ENCODE measurements around the gene R3HDM1.
"Not testable (repeated sequence)": the region's sequence is repeated elsewhere in the genome, so short reads cannot be mapped to it uniquely, and the experiment has no call there.

R3HDM1 gene

DNA sequence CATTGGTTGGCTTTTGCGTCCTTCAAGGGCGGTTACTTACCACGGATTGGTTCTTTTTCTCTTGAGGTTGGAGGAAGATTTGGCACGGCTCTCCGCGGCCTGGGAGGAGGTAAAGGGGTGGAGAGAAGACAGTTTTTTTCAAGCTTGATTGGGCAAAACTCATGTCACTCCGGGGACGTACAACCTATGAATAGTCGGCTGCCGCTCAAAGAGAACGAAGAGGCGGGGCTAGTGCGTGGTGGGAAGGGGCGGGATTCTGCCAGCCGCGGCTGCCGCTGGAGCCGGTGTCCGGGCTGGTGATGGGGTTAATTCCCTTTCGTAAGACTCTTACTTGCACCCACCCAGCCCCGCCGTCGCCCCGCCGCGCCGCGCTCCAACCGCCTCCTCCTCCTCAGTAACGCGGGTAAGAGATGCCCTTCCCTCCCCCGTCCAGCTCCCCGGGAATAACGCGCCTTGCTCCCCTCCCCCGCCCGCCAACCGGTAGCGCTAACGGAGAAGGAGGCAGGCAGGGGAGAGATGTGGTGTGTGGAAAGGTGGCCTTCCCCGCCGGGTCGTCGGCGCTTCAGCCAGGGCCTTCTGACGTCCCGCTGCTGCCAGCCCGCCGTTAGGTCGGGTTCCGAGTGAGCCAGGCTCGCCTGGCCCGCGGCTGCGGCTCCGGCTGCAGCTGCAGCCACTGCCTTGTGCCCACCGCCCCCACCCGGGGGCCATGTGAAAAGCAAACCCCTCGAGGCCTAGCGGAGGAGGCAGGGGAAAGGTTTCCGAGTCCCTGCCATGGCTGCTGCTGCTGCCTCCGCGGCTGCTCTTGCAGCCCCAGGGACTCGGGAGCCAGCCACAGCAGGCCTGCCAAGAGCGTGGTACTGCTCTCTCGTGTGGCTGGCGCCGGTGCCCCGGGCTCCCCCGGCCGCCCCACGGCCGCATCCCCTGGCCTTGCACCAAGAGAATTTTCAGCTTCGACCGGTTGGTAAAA is at the start of gene R3HDM1:
Gene R3HDM1, plus strand, starts transcription at position 254 of the 967 bp plus-strand sequence. CDS start 73,362 bp downstream, outside the sequence.
- DNase-seq = peak; percentile 99

DNA sequence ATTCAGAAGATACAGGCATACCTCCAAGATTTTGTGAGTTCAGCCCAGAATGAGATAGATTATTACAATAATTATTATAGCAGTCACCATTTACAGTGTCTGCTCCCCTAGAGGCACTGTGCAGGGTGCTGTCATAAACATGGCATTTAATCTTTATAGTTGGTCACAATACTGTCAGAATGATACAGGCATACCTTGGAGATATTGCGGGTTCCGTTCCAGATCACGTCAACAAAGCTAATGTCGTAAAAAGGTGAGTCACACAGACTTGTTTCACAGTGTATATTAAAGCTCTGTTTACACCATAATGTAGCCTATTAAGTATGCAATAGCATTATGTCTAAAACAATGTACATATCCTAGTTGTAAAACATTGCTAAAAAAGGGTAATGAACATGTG is 45.8 kb upstream of the R3HDM1 start:
- no peak for DNase-seq

DNA sequence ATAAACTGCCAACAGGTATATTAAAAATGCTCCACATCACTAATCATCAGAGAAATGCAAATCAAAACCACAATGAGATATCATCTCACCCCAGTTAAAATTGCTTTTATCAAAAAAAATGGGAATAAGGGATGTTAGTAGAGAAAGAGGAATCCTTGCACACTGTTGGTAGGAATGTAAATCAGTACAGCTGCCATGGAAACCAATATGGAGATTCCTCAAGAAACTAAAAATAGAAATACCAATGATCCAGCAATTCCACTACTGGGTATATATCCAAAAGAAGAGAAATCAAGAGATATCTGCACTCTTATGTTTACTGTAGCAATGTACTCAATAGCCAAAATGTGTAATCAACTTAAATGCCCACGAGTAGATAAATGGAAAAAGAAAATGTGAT is 40.9 kb upstream of the R3HDM1 start:
- no peak for DNase-seq

DNA sequence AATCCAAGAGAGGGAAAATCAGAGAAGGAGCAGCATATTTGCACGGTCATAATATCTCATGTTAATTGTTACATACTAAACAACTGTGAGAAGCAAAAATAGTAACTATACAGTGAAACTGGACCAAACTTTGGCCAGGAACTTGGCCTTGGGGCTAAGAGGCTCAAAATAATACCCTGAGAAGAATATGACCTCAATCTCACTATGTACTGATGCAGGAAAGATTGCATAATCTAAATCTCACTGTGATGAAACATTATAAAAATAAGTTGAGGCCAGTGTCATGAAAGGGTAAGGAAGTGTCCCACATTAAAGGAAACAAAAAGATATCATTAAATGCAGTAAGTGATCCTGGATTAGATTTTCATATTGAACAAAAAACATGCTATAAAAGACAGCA is 36.8 kb upstream of the R3HDM1 start:
- DNase-seq = no peak

DNA sequence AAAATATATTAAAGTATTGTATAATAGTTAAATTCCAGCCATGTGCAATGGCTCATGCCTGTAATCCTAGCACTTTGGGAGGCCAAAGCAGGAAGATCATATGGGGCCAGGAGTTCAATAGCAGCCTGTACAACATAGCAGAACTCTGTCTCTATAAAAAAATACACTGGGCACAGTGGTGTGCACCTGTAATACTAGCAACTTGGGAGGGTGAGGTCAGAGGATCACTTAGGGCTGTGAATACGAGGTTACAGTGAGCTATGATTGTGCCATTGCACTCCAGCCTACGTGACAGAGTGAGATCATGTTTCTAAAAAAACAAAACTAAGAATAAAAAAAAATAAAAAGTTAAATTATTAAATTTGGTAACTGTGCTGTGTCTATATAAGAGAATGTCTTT is 36.4 kb upstream of the R3HDM1 start:
- no peak for DNase-seq

DNA sequence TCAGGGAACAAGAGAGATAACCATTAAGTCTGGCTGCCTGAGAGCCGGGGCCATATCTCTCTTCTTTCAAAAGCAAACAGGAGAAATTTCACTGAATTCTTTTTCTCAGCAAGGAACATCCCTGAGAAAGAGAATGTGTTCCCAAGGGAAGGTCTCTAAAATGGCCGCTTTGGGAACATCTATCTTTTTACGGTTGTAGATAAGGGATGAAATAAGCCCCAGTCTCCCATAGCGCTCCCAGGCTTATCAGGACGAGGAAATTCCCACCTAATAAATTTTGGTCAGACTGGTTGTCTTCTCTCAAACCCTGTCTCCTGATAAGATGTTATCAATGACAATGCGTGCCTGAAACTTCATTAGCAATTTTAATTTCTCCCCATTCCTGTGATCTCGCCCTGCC is 32.7 kb upstream of the R3HDM1 start:
- DNase-seq = not testable (repeated sequence)

DNA sequence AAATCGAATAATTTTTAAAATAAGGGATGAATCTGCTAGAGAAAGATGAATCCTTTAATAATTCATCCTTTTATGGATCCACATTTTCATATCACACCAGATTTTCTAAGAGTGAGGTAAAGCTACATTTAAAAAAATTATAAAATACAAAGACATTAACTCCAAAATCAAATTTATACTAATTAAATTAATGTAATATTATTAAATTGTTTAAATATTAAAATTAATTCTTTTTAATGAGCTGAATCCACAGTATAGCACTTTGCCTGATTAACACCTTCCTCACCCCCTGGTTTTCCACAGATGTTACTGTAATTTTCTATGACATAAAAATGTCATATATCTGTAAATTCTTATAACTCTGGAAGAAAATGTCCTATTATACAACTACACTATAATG is 26.5 kb upstream of the R3HDM1 start:
- no peak for DNase-seq

DNA sequence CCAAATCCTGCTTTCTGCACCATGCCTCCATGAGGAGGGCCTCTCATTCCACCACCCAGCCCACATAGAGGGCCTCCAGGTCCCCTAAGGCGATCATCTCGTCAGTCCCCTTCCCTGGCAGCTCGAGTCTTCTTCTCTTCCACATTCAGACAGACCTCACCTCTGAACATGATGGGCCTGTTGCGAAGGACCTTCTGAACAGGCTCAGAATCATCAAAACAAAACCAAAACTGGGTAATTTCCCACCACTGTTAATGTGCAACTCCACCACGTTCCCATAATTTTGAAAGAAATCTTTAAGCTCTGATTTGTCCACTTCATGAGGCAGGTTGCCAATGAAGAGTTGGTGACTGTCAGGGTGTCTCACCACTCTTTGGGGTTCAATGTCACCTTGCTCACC is 20.7 kb upstream of the R3HDM1 start:
- peak; percentile 4 for DNase-seq

DNA sequence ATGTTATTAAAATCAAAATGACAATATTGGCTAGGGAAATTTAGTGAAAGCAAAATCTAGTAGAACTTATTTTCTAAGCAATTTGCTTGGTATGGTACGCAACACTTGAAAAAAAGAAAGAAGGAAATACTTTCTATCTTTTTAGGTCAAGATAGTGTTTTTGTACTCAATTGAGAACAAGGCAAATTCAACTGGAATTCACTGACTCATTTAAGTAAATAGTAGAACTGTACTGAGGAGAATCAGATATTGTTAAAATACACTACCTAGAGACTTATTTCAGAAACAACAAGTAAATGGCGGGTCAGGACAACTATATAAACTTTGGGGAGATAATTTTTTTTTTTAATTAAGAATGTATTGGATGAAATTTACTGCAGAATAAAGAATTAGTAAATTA is 19.2 kb upstream of the R3HDM1 start:
- DNase-seq = no peak

DNA sequence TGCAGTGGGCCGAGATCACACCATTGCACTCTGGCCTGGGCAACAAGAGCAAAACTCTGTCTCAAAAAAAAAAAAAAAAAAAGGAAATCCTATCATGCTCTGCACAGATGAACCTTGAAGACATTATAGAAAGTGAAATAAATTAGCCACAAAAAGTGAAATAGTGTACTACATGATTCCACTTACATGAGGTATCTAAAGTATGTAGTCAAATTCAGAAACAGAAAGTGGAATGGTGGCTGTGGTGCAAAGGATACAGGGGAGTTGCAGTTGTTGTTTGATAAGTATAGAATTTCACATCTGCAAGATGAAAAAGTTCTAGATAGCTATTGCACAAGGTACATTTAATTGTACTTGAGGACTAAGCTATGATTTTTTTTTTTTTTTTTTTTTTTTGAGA is 5.5 kb upstream of the R3HDM1 start:
- DNase-seq = peak; percentile 18

DNA sequence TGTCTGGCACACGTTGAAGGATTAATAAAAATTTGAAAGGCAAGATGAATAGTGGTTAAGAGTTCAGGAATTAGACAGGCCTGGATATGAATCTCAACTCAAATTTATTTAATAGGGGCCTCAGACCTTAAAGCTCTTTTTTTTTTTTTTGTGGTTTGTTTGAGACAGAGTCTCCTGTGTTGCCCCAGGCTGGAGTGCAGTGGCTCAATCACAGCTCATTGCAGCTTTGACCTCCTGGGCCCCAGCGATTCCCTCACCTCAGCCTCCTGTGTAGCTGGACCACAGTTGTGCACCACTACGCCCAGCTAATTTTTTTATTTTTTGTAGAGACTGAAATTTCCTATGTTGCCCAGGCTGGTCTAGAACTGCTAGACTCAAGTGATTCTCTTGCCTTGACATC is 3.3 kb upstream of the R3HDM1 start:
- no peak for DNase-seq

DNA sequence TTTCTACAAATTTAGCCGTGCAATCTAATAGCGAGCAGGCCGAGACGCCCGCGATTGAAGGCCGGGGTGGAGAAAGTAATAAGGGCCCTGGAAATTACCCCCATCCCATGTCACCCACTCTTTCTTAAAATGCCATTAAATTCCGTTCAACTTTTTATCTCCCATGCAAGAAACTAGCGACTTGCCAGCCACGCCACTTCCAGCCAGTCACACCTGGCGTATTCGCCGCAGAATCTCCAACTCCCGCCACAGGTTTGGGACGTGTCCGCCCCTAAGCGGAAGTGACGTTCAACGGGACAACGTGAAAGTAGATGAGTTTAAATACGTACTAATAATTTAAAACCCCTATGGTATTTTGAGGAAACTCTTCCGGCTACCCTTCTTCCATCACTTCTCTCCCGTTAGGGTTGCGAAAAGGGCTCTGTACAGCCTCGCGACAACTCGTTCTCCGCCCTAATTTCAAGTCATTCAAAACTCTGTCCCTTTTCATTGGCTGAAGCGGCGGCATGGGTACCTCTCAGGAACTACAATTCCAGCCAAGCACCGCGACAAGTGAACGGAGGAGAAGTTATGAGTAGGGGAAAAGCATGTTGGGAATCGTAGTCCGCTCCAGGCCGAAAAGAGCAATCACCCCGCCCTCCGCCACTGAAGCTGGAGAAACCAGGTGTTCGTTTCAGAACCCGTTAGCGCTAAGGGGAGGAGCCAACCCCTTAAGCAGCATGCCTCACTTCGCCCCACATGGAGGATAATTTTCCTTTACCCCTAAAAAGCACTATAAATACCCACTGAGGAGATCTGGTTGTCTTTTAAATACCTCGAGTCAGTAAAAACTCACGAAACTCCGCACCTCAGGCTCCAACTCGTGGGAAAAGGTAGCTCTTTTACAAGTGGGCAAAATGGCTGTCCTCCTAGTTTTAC is 712 bp upstream of the R3HDM1 start, which contains the start of gene ZRANB3:
Gene ZRANB3, minus strand, starts transcription at position 906 of the 918 bp plus-strand sequence.
- peak; percentile 97 for DNase-seq

DNA sequence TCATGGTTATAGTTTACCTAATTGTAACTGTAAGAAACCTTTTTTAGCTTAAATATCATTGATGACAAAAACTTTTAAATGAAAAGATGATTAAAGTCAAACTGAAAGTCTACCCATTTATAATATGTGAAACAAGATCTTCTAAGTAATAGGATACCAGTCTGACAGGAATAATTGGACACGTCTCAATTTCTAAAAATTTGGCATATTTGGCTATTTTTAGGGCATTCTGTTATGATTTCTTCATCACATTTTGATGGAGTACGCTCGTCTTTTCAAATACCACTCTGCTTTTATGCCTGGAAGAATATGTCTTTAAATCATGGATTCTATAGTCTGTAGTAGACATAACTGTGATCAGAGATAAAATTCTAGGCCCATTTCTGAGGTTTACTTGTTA is 1.3 kb downstream of the R3HDM1 start:
- no peak for DNase-seq

DNA sequence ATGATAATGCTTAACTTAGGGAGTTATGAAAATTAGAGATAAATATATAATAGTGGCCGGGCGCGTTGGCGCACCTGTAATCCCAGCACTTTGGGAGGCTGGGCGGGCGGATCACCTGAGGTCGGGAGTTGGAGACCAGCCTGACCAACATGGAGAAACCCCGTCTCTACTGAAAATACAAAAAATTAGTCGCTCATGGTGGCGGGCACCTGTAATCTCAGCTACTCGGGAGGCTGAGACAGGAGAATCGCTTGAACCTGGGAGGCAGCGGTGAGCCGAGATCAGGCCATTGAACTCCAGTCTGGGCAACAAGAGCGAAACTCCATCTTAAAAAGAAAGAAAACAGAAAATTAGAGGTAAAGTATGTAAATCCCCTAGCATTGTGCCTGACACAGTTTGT is 2.3 kb downstream of the R3HDM1 start:
- not testable (repeated sequence) for DNase-seq

DNA sequence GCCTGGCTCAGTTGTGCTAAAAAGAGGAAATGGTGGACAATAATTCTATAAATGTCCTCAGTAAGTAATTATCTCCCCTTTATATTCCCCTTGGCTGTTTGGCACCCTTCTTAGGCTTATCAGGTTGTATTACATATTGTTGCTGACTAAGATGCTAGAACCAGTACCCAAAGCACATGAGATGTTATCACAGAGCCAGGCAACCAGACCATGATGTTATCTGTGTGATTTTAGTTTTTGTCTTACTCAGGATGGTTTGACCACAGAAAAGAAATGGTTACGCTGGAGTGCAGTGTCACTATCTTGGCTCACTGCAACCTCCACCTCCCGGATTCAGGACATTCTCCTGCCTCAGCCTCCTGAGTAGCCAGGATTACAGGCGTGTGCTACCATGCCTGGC is 15.2 kb downstream of the R3HDM1 start:
- peak; percentile 76 for DNase-seq

DNA sequence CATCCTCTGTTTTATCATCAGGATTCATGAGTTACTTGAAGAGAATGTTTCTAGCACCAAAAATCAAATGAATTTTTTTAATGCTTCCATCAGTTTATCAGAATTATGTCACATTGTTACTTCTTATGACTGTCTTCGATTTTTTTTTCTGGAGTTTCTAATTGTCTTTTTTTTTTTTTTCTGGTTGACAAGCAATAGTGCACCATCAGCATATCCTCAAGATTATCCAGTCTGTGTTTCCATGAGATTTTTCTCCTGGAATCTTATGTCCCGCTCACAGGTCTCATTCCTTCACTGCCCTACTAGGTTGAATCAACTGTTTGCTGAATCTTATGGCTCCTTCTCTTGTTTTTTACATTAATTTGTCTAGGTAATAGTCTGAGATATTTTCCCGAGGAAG is 16.0 kb downstream of the R3HDM1 start:
- no peak for DNase-seq

DNA sequence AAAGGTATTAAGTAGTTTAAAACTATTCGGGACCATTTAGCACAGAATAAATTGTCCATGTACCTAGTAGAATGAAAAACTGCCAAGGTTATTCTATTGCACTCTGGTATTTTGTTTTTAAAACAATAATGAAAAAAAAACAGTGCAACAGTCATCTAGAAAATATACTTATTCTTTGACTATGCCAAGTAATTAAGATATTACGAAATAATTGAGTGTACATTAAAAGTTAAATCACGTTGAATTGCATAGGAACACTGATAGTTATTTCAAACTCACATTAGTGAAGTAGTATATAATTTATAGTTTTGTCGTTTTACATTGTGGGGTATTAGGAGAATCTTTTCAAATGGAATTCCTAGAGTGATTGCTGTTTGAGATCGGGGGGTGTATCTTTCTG is 20.1 kb downstream of the R3HDM1 start:
- DNase-seq = no peak

DNA sequence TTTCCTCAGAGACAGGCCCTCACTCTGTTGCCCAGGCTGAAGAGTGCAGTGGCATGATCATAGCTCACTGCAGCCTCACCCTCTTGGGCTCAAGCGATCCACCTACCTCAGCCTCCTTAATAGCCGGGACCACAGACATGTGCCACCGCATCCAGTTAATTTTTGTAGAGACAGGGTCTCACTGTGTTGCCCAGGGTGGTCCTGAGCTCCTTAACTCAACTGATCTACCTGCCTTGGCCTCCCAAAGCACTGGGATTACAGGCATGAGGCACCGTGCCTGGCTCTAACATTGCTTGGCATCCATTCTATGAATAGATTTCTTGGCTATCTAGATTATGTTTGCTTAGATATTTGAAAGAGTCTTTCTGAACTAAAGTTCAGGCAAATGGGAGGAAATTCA is 21.6 kb downstream of the R3HDM1 start:
- DNase-seq = no peak

DNA sequence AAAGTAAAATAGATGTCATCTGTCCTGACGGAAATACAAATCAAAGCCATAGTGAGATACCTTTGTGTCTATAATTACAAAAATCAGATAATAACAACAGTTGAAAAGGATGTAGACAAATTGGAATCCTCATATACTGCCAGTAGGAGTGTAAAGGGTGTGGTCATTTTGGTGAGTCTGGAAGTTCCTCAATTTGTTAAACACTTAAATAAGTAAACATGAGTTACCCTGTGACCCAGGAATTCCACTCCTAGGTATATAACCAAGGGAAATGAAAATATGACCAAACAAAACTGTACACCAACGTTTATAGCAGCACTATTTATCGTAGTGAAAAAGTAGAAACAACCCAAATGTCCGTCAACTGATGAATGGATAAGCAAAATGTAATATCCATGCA is 24.0 kb downstream of the R3HDM1 start:
- no peak for DNase-seq

DNA sequence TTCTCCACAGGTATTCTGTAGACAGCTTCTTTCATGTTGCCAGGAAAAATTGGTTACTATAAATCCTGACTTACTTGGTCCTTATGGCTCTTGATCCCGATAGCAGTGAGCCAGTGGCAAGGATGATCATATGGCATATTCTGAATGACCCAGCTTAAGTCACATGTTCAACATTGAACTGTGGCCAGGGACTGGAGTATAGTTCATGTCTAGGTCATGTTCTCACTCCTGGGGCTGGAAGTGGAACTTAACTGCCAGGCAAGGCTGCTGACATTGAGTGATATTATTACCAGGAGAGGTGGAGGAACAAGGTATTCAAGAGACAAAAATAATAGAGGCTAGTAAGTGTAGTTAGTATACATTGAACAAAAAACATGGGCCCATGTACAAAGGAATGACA is 26.2 kb downstream of the R3HDM1 start:
- DNase-seq = no peak

DNA sequence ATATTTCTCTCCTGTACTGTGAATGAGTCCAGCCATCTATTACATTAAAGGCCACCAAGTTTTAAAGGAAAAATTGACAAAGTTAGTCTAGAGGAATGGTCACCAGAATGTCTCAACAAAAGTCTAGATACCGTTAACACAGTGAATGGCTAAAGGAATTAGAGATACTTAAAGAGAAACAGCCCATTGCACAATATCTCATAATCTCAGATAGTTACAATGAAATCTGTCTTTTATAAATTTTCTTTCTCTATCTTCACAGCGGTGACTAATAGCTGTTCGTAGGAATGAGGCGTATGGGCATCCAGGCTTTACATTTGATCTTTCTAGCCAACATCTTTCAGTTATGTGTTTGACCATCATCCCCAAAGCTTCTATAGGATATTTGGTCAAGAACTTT is 30.6 kb downstream of the R3HDM1 start:
- no peak for DNase-seq

DNA sequence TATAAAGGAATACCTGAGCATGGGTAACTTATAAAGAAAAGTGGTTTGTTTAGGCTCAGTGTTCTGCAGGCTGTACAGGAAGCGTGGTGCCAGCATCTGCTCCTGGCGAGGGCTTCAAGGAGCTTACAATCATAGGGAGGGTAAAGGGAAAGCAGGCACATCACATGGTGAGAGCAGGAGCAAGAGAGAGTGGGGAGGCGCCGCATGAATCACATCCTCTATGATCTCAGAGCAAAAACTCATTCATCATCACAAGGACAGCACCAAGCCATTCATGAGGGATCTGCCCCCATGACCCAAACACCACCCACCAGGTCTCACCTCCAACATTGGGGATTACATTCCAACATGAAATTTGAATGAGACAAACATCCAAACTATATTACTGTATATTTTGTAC is 32.5 kb downstream of the R3HDM1 start:
- peak; percentile 21 for DNase-seq

DNA sequence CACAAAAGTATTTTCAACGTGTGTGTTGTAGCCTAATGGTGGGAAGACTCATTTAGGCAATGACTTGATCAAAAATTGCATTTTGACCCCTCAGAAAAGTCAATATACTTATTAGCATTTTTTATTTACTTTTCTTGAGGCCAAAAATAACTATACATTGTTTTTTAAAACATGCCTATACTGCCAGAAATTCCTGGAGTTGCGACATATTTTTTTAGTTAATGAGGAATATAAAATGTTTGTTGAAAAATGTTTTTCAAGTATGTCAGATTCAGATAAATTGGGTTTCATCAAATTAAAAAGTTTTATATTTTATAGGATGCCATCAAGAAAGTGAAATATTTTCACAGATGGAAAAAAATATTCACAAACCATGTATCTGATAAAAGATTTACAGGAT is 39.6 kb downstream of the R3HDM1 start:
- DNase-seq = no peak

DNA sequence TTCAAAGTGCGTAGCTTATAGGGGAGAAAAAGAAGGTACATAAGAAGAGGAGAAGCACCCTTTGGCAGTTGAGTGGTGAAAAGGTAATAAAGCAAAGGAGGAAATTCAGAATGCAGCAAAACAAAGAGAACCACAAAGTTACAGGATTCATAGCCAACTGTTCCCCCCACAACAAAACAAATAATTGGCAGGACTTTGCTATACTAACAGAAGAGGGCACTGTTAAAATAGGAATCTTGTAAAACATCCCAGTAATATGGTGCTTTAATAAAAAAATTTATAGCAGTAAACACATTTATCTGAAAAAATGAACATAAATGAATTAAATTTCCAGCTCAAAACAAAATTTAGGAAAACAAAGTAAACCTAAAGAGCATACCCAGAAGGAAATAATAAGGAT is 42.3 kb downstream of the R3HDM1 start:
- DNase-seq = no peak

All from activated CD4-positive, alpha-beta T cell treated with anti-CD3 and anti-CD28 coated beads, Interleukin-10, Interleukin-2, amounts not matched to agents 100 ng/mL and 50 ng/mL, durations not matched to agents 16 hours and 8 hours (primary cell).